IMR-90 (cell line): Measurements from ENCODE around the gene LRRC8C. TPM values are rescaled to one million over a fixed set of nuclear protein-coding genes. Genes with fewer than 3 reads are reported as not detected.

Source experiments
- ATAC-seq: fragments of 200-7000 bp; cut with Tn5 transposase; 2 replicates; pipeline ENCODE4 v1.9.1; 2020; ENCODE audit warnings: low read depth, mild to moderate bottlenecking, moderate library complexity
- BruUV-seq: library from RNA; stranded (reverse); fragments of 400-500 nt; replicated peaks from 2 replicates; lab custom pipeline; 2021; lab: Mats Ljungman, UMichigan
- CTCF ChIA-PET: fragments of 300-600 bp; formaldehyde crosslinking; extraction: SDS; loops from one replicate; lab custom pipeline; 2021; ENCODE audit warnings: antibody characterized with exemption; lab: Yijun Ruan, JAX
- POLR2A ChIA-PET: fragments of 300-600 bp; sonication (Branson Sonifier 250); formaldehyde crosslinking; loops from one replicate; lab custom pipeline; 2022; ENCODE audit warnings: antibody characterized with exemption; ENCODE audit not compliant: unreplicated experiment; lab: Charles Lee
- DNase-seq: peaks from one replicate; pipeline ENCODE4 v3.0.0; 2013
- H2AFZ ChIP-seq: replicated peaks from 2 replicates; pipeline ENCODE3; 2013; ENCODE audit warnings: low read length, mild to moderate bottlenecking; ENCODE audit not compliant: poor library complexity
- H2AK5ac ChIP-seq: 2 replicates; pipeline ENCODE4 v1.6.1; 2013; ENCODE audit warnings: low read depth, low read length, inconsistent platforms
- H2AK9ac ChIP-seq: replicated peaks from 2 replicates; pipeline ENCODE3; 2013; ENCODE audit warnings: mild to moderate bottlenecking, low read depth, low read length, moderate library complexity; ENCODE audit not compliant: poor library complexity
- H2BK120ac ChIP-seq: 2 replicates; pipeline ENCODE4 v1.6.1; 2013; ENCODE audit warnings: low read depth, low read length, inconsistent platforms
- H2BK15ac ChIP-seq: 3 replicates; pipeline ENCODE4 v1.6.1; 2013; ENCODE audit warnings: low read depth, low read length, inconsistent platforms
- H2BK20ac ChIP-seq: 2 replicates; pipeline ENCODE4 v1.6.1; 2013; ENCODE audit warnings: low read depth, mild to moderate bottlenecking, inconsistent platforms, low read length, moderate library complexity
- H2BK5ac ChIP-seq: 2 replicates; pipeline ENCODE4 v1.6.1; 2013; ENCODE audit warnings: mild to moderate bottlenecking, low read depth, low read length, inconsistent platforms; ENCODE audit not compliant: poor library complexity, severe bottlenecking
- H3K14ac ChIP-seq: replicated peaks from 2 replicates; pipeline ENCODE4 v1.6.1; 2013; ENCODE audit warnings: low read depth, low read length, inconsistent platforms
- H3K18ac ChIP-seq: 2 replicates; pipeline ENCODE4 v1.6.1; 2013; ENCODE audit warnings: low read depth, low read length, control low read depth
- H3K23ac ChIP-seq: 2 replicates; pipeline ENCODE4 v1.6.1; 2013; ENCODE audit warnings: low read depth, low read length, inconsistent platforms
- H3K27ac ChIP-seq: 2 replicates; pipeline ENCODE4 v1.5.1; 2013; ENCODE audit warnings: mild to moderate bottlenecking, control low read depth, low read length; ENCODE audit not compliant: insufficient read depth
- H3K27me3 ChIP-seq: 2 replicates; pipeline ENCODE4 v1.6.1; 2013; ENCODE audit warnings: low read length; ENCODE audit not compliant: control insufficient read depth, insufficient read depth
- H3K36me3 ChIP-seq: 2 replicates; pipeline ENCODE4 v1.6.1; 2013; ENCODE audit warnings: low read length, mixed read lengths; ENCODE audit not compliant: control insufficient read depth, insufficient read depth
- H3K4ac ChIP-seq: 2 replicates; pipeline ENCODE4 v1.6.1; 2013; ENCODE audit warnings: low read depth, low read length, inconsistent platforms
- H3K4me1 ChIP-seq: 2 replicates; pipeline ENCODE4 v1.6.1; 2013; ENCODE audit warnings: low read length, mixed read lengths; ENCODE audit not compliant: control insufficient read depth, insufficient read depth
- H3K4me2 ChIP-seq: 2 replicates; pipeline ENCODE4 v1.6.1; 2013; ENCODE audit warnings: low read depth, mild to moderate bottlenecking, control low read depth, low read length, moderate library complexity
- H3K4me3 ChIP-seq: 2 replicates; pipeline ENCODE4 v1.5.1; 2013; ENCODE audit warnings: low read depth, mild to moderate bottlenecking, control low read depth, low read length, moderate library complexity; ENCODE audit not compliant: insufficient read depth
- H3K56ac ChIP-seq: 2 replicates; pipeline ENCODE4 v1.6.1; 2013; ENCODE audit warnings: low read length, inconsistent platforms; ENCODE audit not compliant: insufficient read depth; ENCODE audit errors: extremely low read depth
- H3K79me1 ChIP-seq, 2 experiments: 2 replicates each; pipeline ENCODE4 v1.6.1; 2013; ENCODE audit warnings: low read length in 2 of 2, inconsistent platforms in 1 of 2, low read depth in 1 of 2
- H3K9ac ChIP-seq: 2 replicates; pipeline ENCODE4 v1.6.1; 2013; ENCODE audit warnings: low read depth, low read length, control low read depth
- H3K9me1 ChIP-seq: 2 replicates; pipeline ENCODE4 v1.6.1; 2013; ENCODE audit warnings: low read length, inconsistent platforms; ENCODE audit not compliant: insufficient read depth
- H3K9me3 ChIP-seq: 2 replicates; pipeline ENCODE4 v1.6.1; 2013; ENCODE audit warnings: low read length; ENCODE audit not compliant: control insufficient read depth, insufficient read depth
- H4K20me1 ChIP-seq: 2 replicates; pipeline ENCODE4 v1.6.1; 2013; ENCODE audit warnings: low read length, inconsistent platforms; ENCODE audit not compliant: insufficient read depth
- H4K5ac ChIP-seq: 2 replicates; pipeline ENCODE4 v1.6.1; 2013; ENCODE audit warnings: mild to moderate bottlenecking, low read depth, low read length, control low read depth
- H4K8ac ChIP-seq, 2 experiments: 2 replicates each; pipeline ENCODE4 v1.6.1; 2013; ENCODE audit warnings: low read depth in 2 of 2, low read length in 2 of 2, control low read depth in 1 of 2, inconsistent platforms in 1 of 2
- H4K91ac ChIP-seq: 2 replicates; pipeline ENCODE4 v1.6.1; 2013; ENCODE audit warnings: low read depth, low read length, inconsistent platforms; ENCODE audit not compliant: insufficient read depth
- BHLHE40 ChIP-seq: fragments of 150-350 bp; IDR thresholded peaks from 2 replicates; pipeline ENCODE4 v1.6.1; 2016; ENCODE audit warnings: mild to moderate bottlenecking, low read depth, low read length
- CEBPB ChIP-seq: IDR thresholded peaks from 2 replicates; pipeline ENCODE4 v1.6.1; 2012; ENCODE audit warnings: low read depth, low read length, improper control_type of control experiment
- CHD1 ChIP-seq: IDR thresholded peaks from 2 replicates; pipeline ENCODE4 v1.6.1; 2012; ENCODE audit warnings: low read depth, low read length, improper control_type of control experiment
- FOS ChIP-seq: fragments of 150-350 bp; IDR thresholded peaks from 2 replicates; pipeline ENCODE4 v1.6.1; 2016; ENCODE audit warnings: low read depth, low read length
- MAFK ChIP-seq: IDR thresholded peaks from 2 replicates; pipeline ENCODE4 v1.6.1; 2012; ENCODE audit warnings: low read depth, low read length, improper control_type of control experiment
- MAZ ChIP-seq: IDR thresholded peaks from 2 replicates; pipeline ENCODE4 v1.6.1; 2012; ENCODE audit warnings: low read depth, mild to moderate bottlenecking, low read length, improper control_type of control experiment, moderate library complexity, borderline replicate concordance
- MXI1 ChIP-seq: IDR thresholded peaks from 2 replicates; pipeline ENCODE4 v1.6.1; 2012; ENCODE audit warnings: low read depth, mild to moderate bottlenecking, low read length, moderate library complexity, borderline replicate concordance
- NFE2L2 ChIP-seq: fragments of 150-350 bp; IDR thresholded peaks from 2 replicates; pipeline ENCODE4 v1.6.1; 2016; ENCODE audit warnings: low read depth, mild to moderate bottlenecking, low read length
- POLR2A ChIP-seq: IDR thresholded peaks from 2 replicates; pipeline ENCODE4 v1.6.1; 2012; ENCODE audit warnings: mild to moderate bottlenecking, low read depth, low read length
- RAD21 ChIP-seq: IDR thresholded peaks from 2 replicates; pipeline ENCODE4 v1.6.1; 2012; ENCODE audit warnings: low read length, improper control_type of control experiment
- RCOR1 ChIP-seq: IDR thresholded peaks from 2 replicates; pipeline ENCODE4 v1.6.1; 2012; ENCODE audit warnings: mild to moderate bottlenecking, low read length, improper control_type of control experiment; ENCODE audit not compliant: insufficient replicate concordance
- RFX5 ChIP-seq: IDR thresholded peaks from 2 replicates; pipeline ENCODE4 v1.8.0; 2012; ENCODE audit warnings: low read depth, mild to moderate bottlenecking, low read length, moderate library complexity
- SMC3 ChIP-seq: fragments of 150-350 bp; IDR thresholded peaks from 2 replicates; pipeline ENCODE4 v1.6.1; 2016; ENCODE audit warnings: low read depth, mild to moderate bottlenecking, antibody characterized with exemption, low read length, moderate library complexity
- dilution Hi-C: fragments of 300-500 bp; cut with HindIII; formaldehyde crosslinking; loops from one replicate; pipeline ENCODE4 v1.14.3; 2018; ENCODE audit warnings: low sequenced_read_pairs; ENCODE audit not compliant: unreplicated experiment
- in situ Hi-C: fragments of 300-500 bp; cut with MboI; formaldehyde crosslinking; loops from 3 replicates; pipeline ENCODE4 v1.14.3; 2019; ENCODE audit warnings: low sequenced_read_pairs, inconsistent platforms, mixed read lengths
- intact Hi-C: fragments of 100-400 bp; cut with micrococcal nuclease; formaldehyde crosslinking; loops from 2 replicates; pipeline ENCODE4 v1.10.0; 2022
- polyA plus RNA-seq, 3 experiments: library from polyadenylated mRNA; depleted of rRNA; stranded (reverse); fragments of >200 nt; gene quantifications; 2 replicates each; pipeline ENCODE4 v1.2.3, GENCODE V29; 2012; ENCODE audit warnings: low replicate concordance in 1 of 3
- total RNA-seq: library from RNA; depleted of rRNA; stranded (reverse); fragments of >200 nt; gene quantifications from 2 replicates; pipeline ENCODE4 v1.2.3, GENCODE V29; 2012
- TF ChIP-seq, protein P1 (sequence below): conservative IDR thresholded peaks from 2 replicates; pipeline ENCODE4 v1.5.1; 2012; ENCODE audit warnings: mild to moderate bottlenecking, low read depth, low read length, improper control_type of control experiment
- TF ChIP-seq, protein P2 (sequence below): fragments of 150-350 bp; IDR thresholded peaks from 2 replicates; pipeline ENCODE4 v1.6.1; 2016; ENCODE audit warnings: low read depth, mild to moderate bottlenecking, low read length, moderate library complexity, borderline replicate concordance
- TF ChIP-seq, protein P3 (sequence below): fragments of 150-350 bp; IDR thresholded peaks from 2 replicates; pipeline ENCODE4 v1.6.1; 2017; ENCODE audit warnings: mild to moderate bottlenecking, antibody characterized with exemption, low read length, low read depth

The LRRC8C gene
- total and polyA plus RNA-seq, 2 of the 4 experiments (the other 2 are of a cell fraction) = 6.5 to 12.9 TPM

DNA sequence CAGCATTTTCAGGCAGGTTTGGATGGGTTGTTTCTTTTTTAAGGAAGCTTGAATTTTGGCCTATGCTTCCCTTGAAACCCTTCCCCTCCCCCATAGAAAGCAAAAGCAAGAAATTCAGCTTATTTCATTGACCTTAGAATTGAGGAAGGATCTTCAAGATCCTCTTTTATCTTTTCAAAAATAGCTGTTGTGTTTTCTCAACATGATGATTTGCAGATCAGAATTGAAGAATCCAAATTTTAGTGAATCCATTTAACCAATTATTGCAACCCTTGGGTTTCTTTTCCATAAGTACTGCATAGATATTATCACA is 73.7 kb downstream of the LRRC8C start:
- no peak overlapping the region for H2AFZ ChIP-seq
- CTCF ChIA-PET = no interaction called here
- H3K79me1 ChIP-seq = peaks cover 15 to 31% of the 10 kb centered on the region in 2 experiments
- H2BK5ac ChIP-seq = no peak overlapping the region
- intact Hi-C loops = no loop called here
- no peaks in the 10 kb centered on the region for H4K20me1 ChIP-seq
- TF ChIP-seq BHLHE40 (no peak), CEBPB (no peak), CHD1 (no peak), NFE2L2 (no peak), SMC3 (no peak), RFX5 (no peak), FOS (no peak), MAFK (no peak), RCOR1 (no peak), MXI1 (no peak), RAD21 (no peak), POLR2A (no peak), MAZ (no peak)
- TF ChIP-seq, protein P1, sequence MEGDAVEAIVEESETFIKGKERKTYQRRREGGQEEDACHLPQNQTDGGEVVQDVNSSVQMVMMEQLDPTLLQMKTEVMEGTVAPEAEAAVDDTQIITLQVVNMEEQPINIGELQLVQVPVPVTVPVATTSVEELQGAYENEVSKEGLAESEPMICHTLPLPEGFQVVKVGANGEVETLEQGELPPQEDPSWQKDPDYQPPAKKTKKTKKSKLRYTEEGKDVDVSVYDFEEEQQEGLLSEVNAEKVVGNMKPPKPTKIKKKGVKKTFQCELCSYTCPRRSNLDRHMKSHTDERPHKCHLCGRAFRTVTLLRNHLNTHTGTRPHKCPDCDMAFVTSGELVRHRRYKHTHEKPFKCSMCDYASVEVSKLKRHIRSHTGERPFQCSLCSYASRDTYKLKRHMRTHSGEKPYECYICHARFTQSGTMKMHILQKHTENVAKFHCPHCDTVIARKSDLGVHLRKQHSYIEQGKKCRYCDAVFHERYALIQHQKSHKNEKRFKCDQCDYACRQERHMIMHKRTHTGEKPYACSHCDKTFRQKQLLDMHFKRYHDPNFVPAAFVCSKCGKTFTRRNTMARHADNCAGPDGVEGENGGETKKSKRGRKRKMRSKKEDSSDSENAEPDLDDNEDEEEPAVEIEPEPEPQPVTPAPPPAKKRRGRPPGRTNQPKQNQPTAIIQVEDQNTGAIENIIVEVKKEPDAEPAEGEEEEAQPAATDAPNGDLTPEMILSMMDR = no peak
- TF ChIP-seq, protein P2, sequence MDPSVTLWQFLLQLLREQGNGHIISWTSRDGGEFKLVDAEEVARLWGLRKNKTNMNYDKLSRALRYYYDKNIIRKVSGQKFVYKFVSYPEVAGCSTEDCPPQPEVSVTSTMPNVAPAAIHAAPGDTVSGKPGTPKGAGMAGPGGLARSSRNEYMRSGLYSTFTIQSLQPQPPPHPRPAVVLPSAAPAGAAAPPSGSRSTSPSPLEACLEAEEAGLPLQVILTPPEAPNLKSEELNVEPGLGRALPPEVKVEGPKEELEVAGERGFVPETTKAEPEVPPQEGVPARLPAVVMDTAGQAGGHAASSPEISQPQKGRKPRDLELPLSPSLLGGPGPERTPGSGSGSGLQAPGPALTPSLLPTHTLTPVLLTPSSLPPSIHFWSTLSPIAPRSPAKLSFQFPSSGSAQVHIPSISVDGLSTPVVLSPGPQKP = no peak
- TF ChIP-seq, protein P3, sequence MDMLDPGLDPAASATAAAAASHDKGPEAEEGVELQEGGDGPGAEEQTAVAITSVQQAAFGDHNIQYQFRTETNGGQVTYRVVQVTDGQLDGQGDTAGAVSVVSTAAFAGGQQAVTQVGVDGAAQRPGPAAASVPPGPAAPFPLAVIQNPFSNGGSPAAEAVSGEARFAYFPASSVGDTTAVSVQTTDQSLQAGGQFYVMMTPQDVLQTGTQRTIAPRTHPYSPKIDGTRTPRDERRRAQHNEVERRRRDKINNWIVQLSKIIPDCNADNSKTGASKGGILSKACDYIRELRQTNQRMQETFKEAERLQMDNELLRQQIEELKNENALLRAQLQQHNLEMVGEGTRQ = no peak
- no peak overlapping the region for H4K91ac ChIP-seq
- H3K4ac ChIP-seq = no peak overlapping the region
- in situ Hi-C loops = no loop called here
- no peak for DNase-seq
- H3K4me3 ChIP-seq = no peak overlapping the region
- H2BK15ac ChIP-seq = no peak overlapping the region
- H4K8ac ChIP-seq = no peak overlapping the region
- dilution Hi-C loops = no loop called here
- no peak overlapping the region for H2AK9ac ChIP-seq
- H2BK20ac ChIP-seq = no peak overlapping the region
- no peak for ATAC-seq
- no peaks in the 10 kb centered on the region; the same call in 1 of the 2 replicates for H3K36me3 ChIP-seq
- no peak overlapping the region for H3K56ac ChIP-seq
- no peak overlapping the region for H3K18ac ChIP-seq
- no peak overlapping the region for H4K5ac ChIP-seq
- H3K9me3 ChIP-seq = no peaks in the 10 kb centered on the region
- no peak overlapping the region for H2BK120ac ChIP-seq
- no TSS peak for BruUV-seq
- no peaks in the 10 kb centered on the region for H3K4me1 ChIP-seq
- no peaks in the 10 kb centered on the region for H3K27me3 ChIP-seq
- H3K9me1 ChIP-seq = no peaks in the 10 kb centered on the region
- no peak overlapping the region for H3K23ac ChIP-seq
- no peak overlapping the region for H3K9ac ChIP-seq
- H3K14ac ChIP-seq = no peak overlapping the region
- H2AK5ac ChIP-seq = no peak overlapping the region
- POLR2A ChIA-PET = no interaction called here
- no peak overlapping the region for H3K27ac ChIP-seq
- no peak overlapping the region for H3K4me2 ChIP-seq
